ENCODE measurements around the gene ARHGEF6. TPM values are rescaled to one million over a fixed set of nuclear protein-coding genes. Genes with fewer than 3 reads are reported as not detected.

Gene ARHGEF6
- total RNA-seq, 1 donor from 2014 or later: 1.6 TPM

DNA sequence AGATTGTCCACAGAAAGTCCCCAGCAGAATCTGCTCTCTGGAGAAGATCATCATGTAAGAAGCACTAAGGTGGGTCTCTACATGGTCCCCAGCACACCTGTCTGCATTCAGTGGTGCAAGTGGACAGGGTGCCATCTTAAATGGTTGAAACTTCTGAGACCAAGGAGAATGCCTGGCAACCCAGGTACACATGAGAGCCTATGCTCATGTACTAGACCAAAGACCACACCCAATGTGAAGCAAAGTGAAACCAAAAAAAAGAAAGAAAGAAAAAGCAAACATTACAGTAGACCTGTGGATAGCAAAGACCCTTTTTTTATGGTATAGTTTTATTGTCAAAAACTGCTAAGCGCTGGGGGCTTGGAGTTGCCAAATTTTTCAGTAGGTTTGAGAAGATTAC lies 117.8 kb downstream of the ARHGEF6 start:
- TF ChIP-seq, protein P1, sequence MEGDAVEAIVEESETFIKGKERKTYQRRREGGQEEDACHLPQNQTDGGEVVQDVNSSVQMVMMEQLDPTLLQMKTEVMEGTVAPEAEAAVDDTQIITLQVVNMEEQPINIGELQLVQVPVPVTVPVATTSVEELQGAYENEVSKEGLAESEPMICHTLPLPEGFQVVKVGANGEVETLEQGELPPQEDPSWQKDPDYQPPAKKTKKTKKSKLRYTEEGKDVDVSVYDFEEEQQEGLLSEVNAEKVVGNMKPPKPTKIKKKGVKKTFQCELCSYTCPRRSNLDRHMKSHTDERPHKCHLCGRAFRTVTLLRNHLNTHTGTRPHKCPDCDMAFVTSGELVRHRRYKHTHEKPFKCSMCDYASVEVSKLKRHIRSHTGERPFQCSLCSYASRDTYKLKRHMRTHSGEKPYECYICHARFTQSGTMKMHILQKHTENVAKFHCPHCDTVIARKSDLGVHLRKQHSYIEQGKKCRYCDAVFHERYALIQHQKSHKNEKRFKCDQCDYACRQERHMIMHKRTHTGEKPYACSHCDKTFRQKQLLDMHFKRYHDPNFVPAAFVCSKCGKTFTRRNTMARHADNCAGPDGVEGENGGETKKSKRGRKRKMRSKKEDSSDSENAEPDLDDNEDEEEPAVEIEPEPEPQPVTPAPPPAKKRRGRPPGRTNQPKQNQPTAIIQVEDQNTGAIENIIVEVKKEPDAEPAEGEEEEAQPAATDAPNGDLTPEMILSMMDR (IDR thresholded peaks at IDR 0.05; ENCODE audit: insufficient read depth, low read length, poor library complexity, severe bottlenecking): no peak
- Histone ChIP-seq H3K36me3 (ENCODE audit: control insufficient read depth, insufficient read depth, low read length) (no peaks in the 10 kb centered on the region), H3K27me3 (ENCODE audit: control insufficient read depth, insufficient read depth, low read length) (no peaks in the 10 kb centered on the region), H3K4me3 (ENCODE audit: low read depth, low read length) (no peak overlapping the region)
- no peak for DNase-seq (ENCODE audit: low read depth)

DNA sequence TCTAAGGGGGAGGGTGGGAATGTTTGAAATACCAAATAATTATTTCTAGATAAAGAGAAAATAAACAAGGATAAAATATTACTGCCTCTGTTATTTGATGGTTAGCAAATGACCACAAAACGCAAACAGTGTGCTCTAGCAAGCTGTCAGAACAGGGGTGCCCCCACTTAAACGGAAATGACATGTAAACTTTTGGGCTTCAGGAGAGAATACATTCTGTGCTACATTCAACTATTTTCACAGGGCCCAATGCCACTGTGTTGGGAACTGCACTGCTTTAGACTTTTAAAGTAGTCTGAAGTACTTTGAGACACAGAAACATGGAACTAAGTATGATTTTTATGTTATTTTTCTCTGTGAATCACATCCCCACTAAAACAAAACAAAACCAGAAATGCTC lies 118.6 kb downstream of the ARHGEF6 start:
- Histone ChIP-seq H3K27me3 (ENCODE audit: control insufficient read depth, insufficient read depth, low read length) (no peaks in the 10 kb centered on the region), H3K36me3 (ENCODE audit: control insufficient read depth, insufficient read depth, low read length) (no peaks in the 10 kb centered on the region), H3K4me3 (ENCODE audit: low read depth, low read length) (no peak overlapping the region)
- no peak for DNase-seq (ENCODE audit: low read depth)
- TF ChIP-seq, protein P1 (IDR thresholded peaks at IDR 0.05; ENCODE audit: insufficient read depth, low read length, poor library complexity, severe bottlenecking): no peak

DNA sequence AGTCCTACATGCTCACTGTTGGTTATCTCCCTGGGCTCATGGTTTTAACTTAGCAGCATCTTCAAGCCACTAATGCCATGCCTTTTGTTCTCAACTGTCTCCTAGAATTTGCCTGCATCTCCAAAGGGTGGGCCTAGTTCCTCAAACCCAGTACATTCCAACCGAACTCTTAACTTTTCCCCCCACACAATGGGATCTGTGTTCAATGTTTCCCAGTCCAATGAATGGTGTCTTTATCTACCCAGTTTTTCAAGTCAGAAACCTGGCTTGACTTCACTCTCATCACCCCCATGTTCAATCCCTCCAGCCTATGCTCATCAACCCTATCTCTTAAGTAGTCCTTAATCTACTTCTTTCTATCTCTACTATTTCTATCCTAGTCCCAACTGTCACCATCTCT lies 119.8 kb downstream of the ARHGEF6 start:
- TF ChIP-seq, protein P1 (IDR thresholded peaks at IDR 0.05; ENCODE audit: insufficient read depth, low read length, poor library complexity, severe bottlenecking): no peak
- Histone ChIP-seq H3K36me3 (ENCODE audit: control insufficient read depth, insufficient read depth, low read length) (no peaks in the 10 kb centered on the region), H3K27me3 (ENCODE audit: control insufficient read depth, insufficient read depth, low read length) (no peaks in the 10 kb centered on the region), H3K4me3 (ENCODE audit: low read depth, low read length) (no peak overlapping the region)
- DNase-seq (ENCODE audit: low read depth): no peak

DNA sequence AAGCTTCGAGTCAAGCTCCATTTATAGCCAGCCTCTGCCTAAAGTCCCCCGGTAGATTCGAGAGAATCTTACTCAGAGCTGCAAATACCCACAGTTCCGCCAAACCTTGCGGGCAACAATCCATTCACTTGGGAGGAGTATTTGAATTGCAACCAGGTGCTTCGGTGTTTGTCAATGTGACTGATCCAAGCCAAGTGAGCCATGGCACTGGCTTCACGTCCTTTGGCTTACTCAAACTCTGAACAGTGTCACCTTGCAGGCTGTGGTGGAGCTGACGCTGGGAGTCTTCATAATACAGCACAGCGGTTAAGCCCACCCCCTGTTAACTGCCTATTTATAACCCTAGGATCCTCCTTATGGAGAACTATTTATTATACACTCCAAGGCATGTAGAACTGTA lies 121.6 kb downstream of the ARHGEF6 start:
- no peaks in the 10 kb centered on the region for H3K36me3 ChIP-seq (ENCODE audit: control insufficient read depth, insufficient read depth, low read length)
- DNase-seq (ENCODE audit: low read depth): no peak
- TF ChIP-seq, protein P1 (IDR thresholded peaks at IDR 0.05; ENCODE audit: insufficient read depth, low read length, poor library complexity, severe bottlenecking): no peak

DNA sequence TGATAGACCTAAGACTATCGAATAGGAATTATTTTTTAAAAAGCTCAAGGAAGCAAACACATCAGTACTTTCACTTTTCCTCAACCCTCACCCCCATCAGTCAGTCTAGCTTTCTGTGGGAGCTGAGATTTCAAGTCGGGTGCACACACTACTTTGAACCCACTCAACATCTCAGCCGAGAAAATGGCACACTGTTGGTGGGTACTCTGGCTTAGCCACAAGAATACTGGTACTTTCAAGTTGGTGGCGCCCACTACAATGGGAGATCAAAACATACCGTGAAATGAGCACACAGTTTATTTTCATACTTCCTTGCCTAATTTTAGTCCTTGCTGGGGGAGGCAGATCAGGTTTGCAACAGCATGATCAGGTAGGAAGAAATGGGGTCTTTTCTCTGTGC lies 122.6 kb downstream of the ARHGEF6 start:
- no peaks in the 10 kb centered on the region for H3K36me3 ChIP-seq (ENCODE audit: control insufficient read depth, insufficient read depth, low read length)
- H3K4me3 ChIP-seq (ENCODE audit: low read depth, low read length): no peak overlapping the region
- no peak for DNase-seq (ENCODE audit: low read depth)
- H3K27me3 ChIP-seq (ENCODE audit: control insufficient read depth, insufficient read depth, low read length): no peaks in the 10 kb centered on the region
- TF ChIP-seq, protein P1 (IDR thresholded peaks at IDR 0.05; ENCODE audit: insufficient read depth, low read length, poor library complexity, severe bottlenecking): no peak

More for the DNA sequence above, 121.6 kb downstream of the ARHGEF6 start:
- H3K4me3 ChIP-seq (ENCODE audit: low read depth, low read length): no peak overlapping the region
- no peaks in the 10 kb centered on the region for H3K27me3 ChIP-seq (ENCODE audit: control insufficient read depth, insufficient read depth, low read length)

DNA sequence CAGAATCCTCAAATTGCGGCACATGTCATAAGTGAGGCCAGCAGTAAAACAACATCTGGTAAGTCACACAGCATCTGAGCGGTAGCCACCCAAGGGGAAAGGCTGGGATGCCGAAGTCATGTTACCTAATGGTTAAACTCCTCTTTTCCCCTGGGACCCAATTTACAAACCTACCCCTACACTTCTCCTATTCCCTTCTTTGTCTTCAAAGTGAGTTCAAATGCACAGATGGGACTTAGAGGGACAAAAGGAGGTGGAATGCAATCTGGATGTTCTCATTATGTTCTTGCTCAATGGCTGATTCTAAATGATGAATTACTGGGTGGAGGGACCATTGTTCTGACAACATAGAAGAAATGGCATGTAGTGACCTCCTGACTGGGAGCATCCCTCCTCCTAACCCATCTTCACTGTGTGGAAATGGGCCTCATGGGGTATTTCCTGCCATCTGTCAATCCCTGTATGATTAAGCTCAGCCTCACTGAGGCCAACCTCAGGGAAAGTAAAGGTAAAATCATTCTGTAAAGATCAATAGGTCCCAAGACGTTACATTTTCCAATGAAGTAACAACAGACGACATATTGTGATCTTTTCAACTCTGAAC lies 124.3 kb downstream of the ARHGEF6 start:
- Histone ChIP-seq H3K36me3 (ENCODE audit: control insufficient read depth, insufficient read depth, low read length) (no peaks in the 10 kb centered on the region), H3K4me3 (ENCODE audit: low read depth, low read length) (no peak overlapping the region), H3K27me3 (ENCODE audit: control insufficient read depth, insufficient read depth, low read length) (no peaks in the 10 kb centered on the region)
- TF ChIP-seq, protein P1 (IDR thresholded peaks at IDR 0.05; ENCODE audit: insufficient read depth, low read length, poor library complexity, severe bottlenecking): no peak
- no peak for DNase-seq (ENCODE audit: low read depth)
